GM23248 (cell line): ENCODE measurements around the gene ARHGEF7. TPM values are rescaled to one million over a fixed set of nuclear protein-coding genes. Genes with fewer than 3 reads are reported as not detected.

Experiments used
- DNase-seq: peaks from one replicate; pipeline ENCODE4 v3.0.0-alpha.2; 2015
- H2AFZ ChIP-seq: fragments of 200-600 bp; sonication (generic); 2 replicates; pipeline ENCODE4 v1.6.1; 2016; ENCODE audit warnings: antibody characterized with exemption
- H3F3A ChIP-seq: fragments of 200-600 bp; sonication (generic); 2 replicates; pipeline ENCODE4 v1.6.1; 2016; ENCODE audit warnings: mild to moderate bottlenecking, antibody characterized with exemption, mixed run types; ENCODE audit not compliant: insufficient read depth
- H3K27ac ChIP-seq: fragments of 200-600 bp; sonication (generic); 2 replicates; pipeline ENCODE4 v1.5.1; 2016; ENCODE audit warnings: mild to moderate bottlenecking
- H3K27me3 ChIP-seq: fragments of 200-600 bp; sonication (generic); replicated peaks from 2 replicates; pipeline ENCODE4 v1.6.1; 2016; ENCODE audit warnings: mild to moderate bottlenecking; ENCODE audit not compliant: insufficient read depth
- H3K36me3 ChIP-seq: fragments of 200-600 bp; sonication (generic); 2 replicates; pipeline ENCODE4 v1.6.1; 2016; ENCODE audit warnings: low read depth, mild to moderate bottlenecking
- H3K4me1 ChIP-seq: fragments of 200-600 bp; sonication (generic); 2 replicates; pipeline ENCODE4 v1.6.1; 2016; ENCODE audit warnings: mild to moderate bottlenecking; ENCODE audit not compliant: insufficient read depth
- H3K4me2 ChIP-seq: fragments of 200-600 bp; sonication (generic); one replicate; pipeline ENCODE4 v1.6.1; 2016; ENCODE audit warnings: mild to moderate bottlenecking; ENCODE audit not compliant: unreplicated experiment
- H3K4me3 ChIP-seq: fragments of 200-600 bp; sonication (generic); 2 replicates; pipeline ENCODE4 v1.5.1; 2016; ENCODE audit warnings: mild to moderate bottlenecking
- H3K79me2 ChIP-seq: fragments of 200-600 bp; sonication (generic); 2 replicates; pipeline ENCODE4 v1.6.1; 2016; ENCODE audit warnings: mild to moderate bottlenecking; ENCODE audit not compliant: insufficient read depth
- H3K9ac ChIP-seq: fragments of 200-600 bp; sonication (generic); 2 replicates; pipeline ENCODE4 v1.6.1; 2016; ENCODE audit warnings: mild to moderate bottlenecking
- H3K9me2 ChIP-seq: fragments of 200-600 bp; sonication (generic); 2 replicates; pipeline ENCODE4 v1.6.1; 2016; ENCODE audit warnings: mixed run types, mild to moderate bottlenecking, moderate library complexity; ENCODE audit not compliant: insufficient read depth
- H3K9me3 ChIP-seq: fragments of 200-600 bp; sonication (generic); one replicate; pipeline ENCODE4 v1.6.1; 2017; ENCODE audit warnings: low read depth
- H4K20me1 ChIP-seq: fragments of 200-600 bp; sonication (generic); 2 replicates; pipeline ENCODE4 v1.6.0; 2016; ENCODE audit not compliant: insufficient read depth
- EZH2 ChIP-seq: fragments of 200-600 bp; sonication (generic); IDR thresholded peaks from 2 replicates; pipeline ENCODE4 v1.6.1; 2018; ENCODE audit warnings: antibody characterized with exemption, mild to moderate bottlenecking; ENCODE audit not compliant: insufficient read depth, poor library complexity, severe bottlenecking
- EZH2phosphoT487 ChIP-seq: fragments of 200-600 bp; sonication (generic); IDR thresholded peaks from 2 replicates; pipeline ENCODE4 v1.6.1; 2018; ENCODE audit warnings: antibody characterized with exemption, moderate library complexity, mild to moderate bottlenecking, low read depth; ENCODE audit not compliant: insufficient read depth
- WGBS, 2 experiments: methylation state at CpG; one replicate each; pipeline ENCODE4 v1.1.6; 2015 to 2017; ENCODE audit warnings: low lambda C conversion rate in 2 of 2, low coverage in 1 of 2; ENCODE audit errors: missing lambda C conversion rate in 2 of 2; 5-methylcytosine and 5-hydroxymethylcytosine counted together
- in situ Hi-C: fragments of 300-500 bp; cut with MboI; formaldehyde crosslinking; loops from 2 replicates; pipeline ENCODE4 v1.15.0; 2020
- polyA plus RNA-seq: library from polyadenylated mRNA; unstranded; fragments of >200 nt; fragmentation: Nextera tagmentation; extraction: Ambion mirVana; gene quantifications from 2 replicates; pipeline ENCODE4 v1.2.1, GENCODE V29; 2016
- total RNA-seq: library from RNA; depleted of rRNA; stranded (reverse); fragments of >200 nt; shearing (Covaris generic); gene quantifications from 2 replicates; pipeline ENCODE4 v1.2.3, GENCODE V29; 2014

The ARHGEF7 gene
- total and polyA plus RNA-seq, 2 experiments from 2014 or later, result 19.0 to 23.0 TPM

DNA sequence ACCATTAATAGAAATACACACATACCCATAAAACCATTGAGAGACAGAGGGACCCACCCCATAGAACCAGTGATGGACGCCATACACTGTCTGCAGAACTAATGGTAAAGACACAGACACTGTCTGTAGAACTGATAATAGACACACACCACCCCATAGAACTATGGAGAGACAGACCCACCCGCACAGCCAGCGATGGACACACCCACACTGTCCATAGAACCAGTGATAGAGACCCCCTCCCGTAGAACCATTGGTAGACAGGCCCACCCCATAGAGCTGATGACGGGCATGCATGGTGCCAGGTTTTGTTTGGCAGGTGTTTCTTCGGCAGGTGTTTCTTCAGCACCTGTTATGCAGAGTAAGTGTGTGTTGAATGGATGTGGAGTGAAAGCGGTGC, 117.1 kb downstream of the ARHGEF7 start:
- Histone ChIP-seq H3K79me2 (peaks cover 97% of the 10 kb centered on the region), H4K20me1 (0 out of 2 replicates have a peak, but pooled peaks cover 6% of the 10 kb centered on the region), H3K36me3 (no peaks in the 10 kb centered on the region), H3K9me2 (no peaks in the 10 kb centered on the region), H3K4me2 (no peak overlapping the region), H3K27me3 (no peaks in the 10 kb centered on the region), H3K9me3 (no peaks in the 10 kb centered on the region), H3K4me3 (no peak overlapping the region), H3K4me1 (peaks cover 6% of the 10 kb centered on the region; the same call in 1 of the 2 replicates), H3F3A (no peaks in the 10 kb centered on the region), H2AFZ (no peak overlapping the region), H3K9ac (no peak overlapping the region), H3K27ac (no peak overlapping the region)
- WGBS, 2 experiments, result 93% methylated on average over 7 of the region's 7 CpGs
- no peak for DNase-seq
- in situ Hi-C loops, result no loop called here
- TF ChIP-seq EZH2, result no peak
- TF ChIP-seq EZH2phosphoT487, result no peak

DNA sequence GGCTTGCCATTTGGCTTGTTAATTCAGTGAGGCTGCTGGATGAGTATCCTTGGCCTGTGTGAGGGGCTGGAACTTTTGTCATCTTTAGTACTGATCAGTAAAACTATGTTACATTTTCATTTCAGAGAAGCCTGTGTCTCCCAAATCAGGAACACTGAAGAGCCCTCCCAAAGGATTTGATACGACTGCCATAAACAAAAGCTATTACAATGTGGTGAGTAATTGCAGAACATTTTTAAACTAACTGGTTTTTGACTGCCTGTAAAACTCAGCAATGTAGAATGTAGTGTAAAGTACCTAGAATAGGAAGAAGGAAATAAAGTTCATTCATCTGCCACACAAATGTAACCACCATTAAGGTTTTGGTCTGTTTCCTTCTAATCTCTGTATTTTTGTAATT, 118.0 kb downstream of the ARHGEF7 start:
- no peak for DNase-seq
- Histone ChIP-seq H3K4me2 (no peak overlapping the region), H3K4me1 (peaks cover 6% of the 10 kb centered on the region; the same call in 1 of the 2 replicates), H3K36me3 (no peaks in the 10 kb centered on the region), H4K20me1 (0 out of 2 replicates have a peak, but pooled peaks cover under 1% of the 10 kb centered on the region), H3K9me2 (no peaks in the 10 kb centered on the region), H3K4me3 (no peak overlapping the region), H3K27me3 (no peaks in the 10 kb centered on the region), H3K27ac (no peak overlapping the region), H2AFZ (no peak overlapping the region), H3K9ac (no peak overlapping the region), H3K9me3 (no peaks in the 10 kb centered on the region), H3F3A (no peaks in the 10 kb centered on the region), H3K79me2 (peaks cover 93% of the 10 kb centered on the region)
- 67 to 80% methylated on average over 1 of the region's 1 CpG for WGBS, 2 experiments
- in situ Hi-C loops, result no loop called here
- TF ChIP-seq EZH2phosphoT487, result no peak
- TF ChIP-seq EZH2, result no peak

DNA sequence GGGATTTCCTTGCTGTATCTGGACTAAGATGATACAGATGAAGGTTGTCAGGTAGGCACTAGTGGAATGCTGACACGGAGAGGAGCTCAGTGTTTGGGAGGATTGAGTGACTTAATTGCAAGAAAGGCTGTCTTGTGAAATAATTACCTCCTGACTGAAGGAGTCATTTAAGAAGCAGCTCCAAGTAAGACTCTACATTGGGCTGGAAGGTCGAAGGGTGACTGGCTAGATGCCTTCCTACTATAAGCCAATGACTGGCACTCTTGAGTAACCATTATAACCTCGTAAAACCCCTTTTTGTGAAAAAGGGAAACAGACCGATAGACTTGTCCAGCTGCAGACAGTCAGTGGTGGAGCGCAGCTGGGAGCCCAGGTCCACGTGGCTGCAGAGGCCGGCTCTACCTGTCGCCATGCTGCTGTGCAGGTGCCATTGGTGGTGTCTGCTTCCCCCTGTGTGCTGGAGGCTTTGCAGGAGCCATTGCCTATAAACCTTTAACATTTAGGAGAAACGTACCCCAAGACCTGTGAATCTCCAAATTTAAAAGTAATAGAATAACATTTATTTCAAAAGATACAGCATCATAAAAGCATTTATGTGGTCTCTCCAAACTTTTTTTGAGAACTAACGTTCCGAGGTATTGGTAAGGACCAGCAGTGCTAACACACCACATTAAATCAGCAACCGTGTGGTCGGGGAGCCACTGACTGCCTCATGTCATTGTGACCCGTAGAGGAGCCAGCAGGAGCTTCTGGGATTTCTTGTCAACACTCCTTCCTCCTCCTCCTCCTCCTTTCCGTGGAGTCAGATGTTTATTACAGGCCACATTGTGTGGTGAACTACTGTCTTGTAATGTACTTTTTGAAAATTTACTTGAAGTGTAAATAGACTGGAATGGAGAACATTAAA, 124.9 kb downstream of the ARHGEF7 start:
- Histone ChIP-seq H3K79me2 (peaks cover 49% of the 10 kb centered on the region), H3K27ac (no peak overlapping the region), H3K27me3 (no peaks in the 10 kb centered on the region), H3K4me2 (no peak overlapping the region), H4K20me1 (no peaks in the 10 kb centered on the region), H3F3A (no peaks in the 10 kb centered on the region), H3K9me2 (no peaks in the 10 kb centered on the region), H3K9me3 (no peaks in the 10 kb centered on the region), H2AFZ (no peak overlapping the region), H3K4me3 (no peak overlapping the region), H3K36me3 (peaks cover 8% of the 10 kb centered on the region; the same call in 1 of the 2 replicates), H3K9ac (no peak overlapping the region), H3K4me1 (no peaks in the 10 kb centered on the region)
- TF ChIP-seq EZH2, result no peak
- TF ChIP-seq EZH2phosphoT487, result no peak
- in situ Hi-C loops, result no loop called here
- 92 to 94% methylated on average over 15 of the region's 15 CpGs for WGBS, 2 experiments
- no peak for DNase-seq

DNA sequence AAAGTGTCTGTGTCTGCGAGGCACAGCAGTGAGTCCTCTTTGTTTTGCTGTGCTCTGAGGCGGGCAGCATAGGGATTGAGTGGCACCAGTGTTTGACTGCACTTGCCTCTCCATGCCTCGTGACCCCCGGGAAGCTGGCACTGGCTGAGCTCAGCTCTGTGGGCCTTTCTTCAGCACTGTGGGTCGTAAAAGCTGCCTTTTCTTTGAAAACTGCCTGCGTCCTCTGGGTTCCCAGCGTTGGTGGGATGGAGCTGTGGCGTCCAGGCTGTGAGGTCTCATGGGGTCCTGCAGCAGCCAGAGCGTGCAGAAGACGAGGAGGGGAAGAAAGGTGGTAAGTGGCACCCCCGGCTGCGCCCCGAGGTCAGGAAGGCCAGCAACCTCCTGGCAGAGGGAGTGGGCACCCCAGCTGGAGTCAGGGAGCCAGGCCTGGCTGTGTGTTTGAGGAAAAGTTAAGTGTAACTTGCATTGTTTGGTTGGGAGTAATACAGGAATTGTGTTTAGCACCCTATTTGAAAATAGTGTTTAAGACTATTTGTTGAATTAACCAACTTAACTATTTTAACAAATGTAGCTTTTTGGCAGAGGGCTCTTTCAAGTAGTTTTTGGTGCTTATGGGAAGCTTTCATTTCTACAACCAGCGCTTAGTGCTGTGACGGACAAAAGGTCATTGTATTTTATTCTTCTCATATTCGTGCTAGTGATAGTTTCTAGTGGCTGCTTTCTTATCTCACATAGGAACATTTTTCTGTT, 126.1 kb downstream of the ARHGEF7 start:
- WGBS, 2 experiments, result 93 to 98% methylated on average over 16 of the region's 16 CpGs
- Histone ChIP-seq H3K4me2 (no peak overlapping the region), H3K27ac (no peak overlapping the region), H3K4me1 (peaks cover 7% of the 10 kb centered on the region; the same call in 1 of the 2 replicates), H2AFZ (no peak overlapping the region), H3K9me3 (no peaks in the 10 kb centered on the region), H4K20me1 (no peaks in the 10 kb centered on the region), H3K4me3 (no peak overlapping the region), H3K27me3 (no peaks in the 10 kb centered on the region), H3K79me2 (peaks cover 37% of the 10 kb centered on the region), H3K36me3 (peaks cover 8% of the 10 kb centered on the region; the same call in 1 of the 2 replicates), H3F3A (0 out of 2 replicates have a peak, but pooled peaks cover 2% of the 10 kb centered on the region), H3K9ac (no peak overlapping the region), H3K9me2 (no peaks in the 10 kb centered on the region)
- no peak for DNase-seq
- in situ Hi-C loops, result no loop called here
- TF ChIP-seq EZH2phosphoT487 (no peak), EZH2 (no peak)
